ENCODE measurements around the gene MICOS13.
"Not testable (repeated sequence)": the region's sequence is repeated elsewhere in the genome, so short reads cannot be mapped to it uniquely, and the experiment has no call there.

Gene MICOS13

GRCh38 chr19:5700455-5701092, 20.3 kb upstream of the MICOS13 start:
- in situ Hi-C loops (cut with MboI; ENCODE audit: low sequenced_read_pairs): no loop called here

- in situ Hi-C loops (cut with MboI; ENCODE audit: low sequenced_read_pairs): no loop called here
Measured at GRCh38 chr19:5698635-5699422, 18.5 kb upstream of the MICOS13 start.

- in situ Hi-C loops (cut with MboI; ENCODE audit: low sequenced_read_pairs): no loop called here
Measured at GRCh38 chr19:5697890-5698634, 17.7 kb upstream of the MICOS13 start.

- in situ Hi-C loops (cut with MboI; ENCODE audit: low sequenced_read_pairs): no loop called here
Measured at GRCh38 chr19:5697022-5697889, 16.9 kb upstream of the MICOS13 start.

- in situ Hi-C loops (cut with MboI; ENCODE audit: low sequenced_read_pairs): no loop called here
Measured at GRCh38 chr19:5696196-5697021, 16.1 kb upstream of the MICOS13 start.

GRCh38 chr19:5695649-5696195, 15.4 kb upstream of the MICOS13 start:
- in situ Hi-C loops (cut with MboI; ENCODE audit: low sequenced_read_pairs): no loop called here

GRCh38 chr19:5694956-5695648, 14.8 kb upstream of the MICOS13 start:
- in situ Hi-C loops (cut with MboI; ENCODE audit: low sequenced_read_pairs): no loop called here

- in situ Hi-C loops (cut with MboI; ENCODE audit: low sequenced_read_pairs): no loop called here
Measured at GRCh38 chr19:5694167-5694955, 14.0 kb upstream of the MICOS13 start.

- in situ Hi-C loops (cut with MboI; ENCODE audit: low sequenced_read_pairs): no loop called here
Measured at GRCh38 chr19:5693195-5694166, 13.2 kb upstream of the MICOS13 start.

- in situ Hi-C loops (cut with MboI; ENCODE audit: low sequenced_read_pairs): no loop called here
Measured at GRCh38 chr19:5692723-5693194, 12.4 kb upstream of the MICOS13 start.

- in situ Hi-C loops (cut with MboI; ENCODE audit: low sequenced_read_pairs): no loop called here
Measured at GRCh38 chr19:5691822-5692722, 11.8 kb upstream of the MICOS13 start.

- in situ Hi-C loops (cut with MboI; ENCODE audit: low sequenced_read_pairs): no loop called here
Measured at GRCh38 chr19:5690955-5691821, 10.9 kb upstream of the MICOS13 start.

GRCh38 chr19:5690125-5690954, 10.0 kb upstream of the MICOS13 start, which contains the start of gene RPL36:
Gene RPL36 (plus strand): TSS chr19:5690295. CDS start chr19:5690508, 213 bp downstream.
- in situ Hi-C loops (cut with MboI; ENCODE audit: low sequenced_read_pairs): no loop called here

GRCh38 chr19:5688262-5688881, 8.1 kb upstream of the MICOS13 start:
- in situ Hi-C loops (cut with MboI; ENCODE audit: low sequenced_read_pairs): not testable (repeated sequence)
